Body of pancreas (tissue), 4 donors: ENCODE measurements around the gene ARID5B.

Experiments used
- POLR2A ChIP-seq, 3 donors: fragments of 450-650 bp; IDR thresholded peaks; one replicate each; pipeline ENCODE4 v1.6.1; 2016; ENCODE audit warnings: antibody characterized with exemption in 3 of 3, mild to moderate bottlenecking in 2 of 3
- TF ChIP-seq, protein P1 (sequence below), 7 experiments: fragments of 450-650 bp in 4 of 7; fragments of 200-600 bp in 3 of 7; sonication (generic) in 3 of 7; IDR thresholded peaks; one replicate each; pipeline ENCODE4 v1.5.1; 2016 to 2019; ENCODE audit warnings: antibody characterized with exemption in 7 of 7

GRCh38 chr10:61963669-61964058, 62.2 kb downstream of the ARID5B start:
- TF ChIP-seq POLR2A (IDR thresholded peaks at IDR 0.05): no peak
- TF ChIP-seq, protein P1, sequence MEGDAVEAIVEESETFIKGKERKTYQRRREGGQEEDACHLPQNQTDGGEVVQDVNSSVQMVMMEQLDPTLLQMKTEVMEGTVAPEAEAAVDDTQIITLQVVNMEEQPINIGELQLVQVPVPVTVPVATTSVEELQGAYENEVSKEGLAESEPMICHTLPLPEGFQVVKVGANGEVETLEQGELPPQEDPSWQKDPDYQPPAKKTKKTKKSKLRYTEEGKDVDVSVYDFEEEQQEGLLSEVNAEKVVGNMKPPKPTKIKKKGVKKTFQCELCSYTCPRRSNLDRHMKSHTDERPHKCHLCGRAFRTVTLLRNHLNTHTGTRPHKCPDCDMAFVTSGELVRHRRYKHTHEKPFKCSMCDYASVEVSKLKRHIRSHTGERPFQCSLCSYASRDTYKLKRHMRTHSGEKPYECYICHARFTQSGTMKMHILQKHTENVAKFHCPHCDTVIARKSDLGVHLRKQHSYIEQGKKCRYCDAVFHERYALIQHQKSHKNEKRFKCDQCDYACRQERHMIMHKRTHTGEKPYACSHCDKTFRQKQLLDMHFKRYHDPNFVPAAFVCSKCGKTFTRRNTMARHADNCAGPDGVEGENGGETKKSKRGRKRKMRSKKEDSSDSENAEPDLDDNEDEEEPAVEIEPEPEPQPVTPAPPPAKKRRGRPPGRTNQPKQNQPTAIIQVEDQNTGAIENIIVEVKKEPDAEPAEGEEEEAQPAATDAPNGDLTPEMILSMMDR (IDR thresholded peaks at IDR 0.05): no peak
